Measurements from ENCODE around the gene MARF1. TPM values are rescaled to one million over a fixed set of nuclear protein-coding genes. Genes with fewer than 3 reads are reported as not detected.
A peak's percentile ranks its signal among the peaks of the same experiment; 100 is the strongest.

Gene MARF1
- total RNA-seq, 1 donor from 2014 or later: 13.4 TPM

GRCh38 chr16:15559176-15559575 is 83.8 kb downstream of the MARF1 start:
- H3K9me3 Mint-ChIP-seq: peaks cover 2% of the 10 kb centered on the region
- Histone ChIP-seq H4K20me1 (ENCODE audit: low read depth) (no peaks in the 10 kb centered on the region), H3K4me3 (no peak overlapping the region), H3K27ac (no peak overlapping the region), H3K27me3 (no peaks in the 10 kb centered on the region), H3K4me2 (no peak overlapping the region), H3K9ac (no peak overlapping the region), H3K4me1 (peaks cover 8% of the 10 kb centered on the region), H3K79me2 (ENCODE audit: low read depth) (no peaks in the 10 kb centered on the region), H2AFZ (replicated peaks) (no peak overlapping the region), H3K9me3 (ENCODE audit: low read depth) (no peaks in the 10 kb centered on the region), H3F3A (ENCODE audit: low read depth) (no peaks in the 10 kb centered on the region), H3K36me3 (no peaks in the 10 kb centered on the region)
- peaks cover 7% of the 10 kb centered on the region for H3K4me1 Mint-ChIP-seq
- TF ChIP-seq EZH2phosphoT487 (IDR thresholded peaks at IDR 0.05) (no peak), EZH2 (IDR thresholded peaks at IDR 0.05) (no peak), CTCF (IDR thresholded peaks at IDR 0.05) (no peak)
- peaks cover 2% of the 10 kb centered on the region for H3K27me3 Mint-ChIP-seq (ENCODE audit: insufficient read depth, low read depth)
- no peak overlapping the region for H3K27ac Mint-ChIP-seq
- DNase-seq (ENCODE audit: low spot score): no peak
- no peak overlapping the region for H3K4me3 Mint-ChIP-seq
- peaks cover 6% of the 10 kb centered on the region for H3K36me3 Mint-ChIP-seq

GRCh38 chr16:15557258-15557657 is 85.7 kb downstream of the MARF1 start:
- Histone ChIP-seq H3K27ac (no peak overlapping the region), H3K79me2 (ENCODE audit: low read depth) (no peaks in the 10 kb centered on the region), H3K9ac (no peak overlapping the region), H2AFZ (replicated peaks) (no peak overlapping the region), H3K4me3 (no peak overlapping the region), H3K36me3 (no peaks in the 10 kb centered on the region), H3K27me3 (no peaks in the 10 kb centered on the region), H3K4me1 (peaks cover 5% of the 10 kb centered on the region), H3K9me3 (ENCODE audit: low read depth) (no peaks in the 10 kb centered on the region), H3F3A (ENCODE audit: low read depth) (no peaks in the 10 kb centered on the region), H4K20me1 (ENCODE audit: low read depth) (no peaks in the 10 kb centered on the region), H3K4me2 (no peak overlapping the region)
- Mint-ChIP-seq H3K27me3 (ENCODE audit: insufficient read depth, low read depth) (peaks cover 2% of the 10 kb centered on the region), H3K4me1 (no peaks in the 10 kb centered on the region), H3K9me3 (no peaks in the 10 kb centered on the region), H3K4me3 (no peak overlapping the region), H3K27ac (no peak overlapping the region), H3K36me3 (no peaks in the 10 kb centered on the region)
- TF ChIP-seq EZH2 (IDR thresholded peaks at IDR 0.05): no peak
- no peak for TF ChIP-seq CTCF (IDR thresholded peaks at IDR 0.05)
- no peak for TF ChIP-seq EZH2phosphoT487 (IDR thresholded peaks at IDR 0.05)
- DNase-seq (ENCODE audit: low spot score): no peak

- Histone ChIP-seq H3K27ac (no peak overlapping the region), H3F3A (ENCODE audit: low read depth) (peaks cover 3% of the 10 kb centered on the region), H3K79me2 (ENCODE audit: low read depth) (no peaks in the 10 kb centered on the region), H3K27me3 (no peaks in the 10 kb centered on the region), H3K4me2 (no peak overlapping the region), H3K4me1 (peaks cover 10% of the 10 kb centered on the region), H4K20me1 (ENCODE audit: low read depth) (peaks cover 5% of the 10 kb centered on the region), H3K36me3 (no peaks in the 10 kb centered on the region), H2AFZ (replicated peaks) (no peak overlapping the region), H3K9me3 (ENCODE audit: low read depth) (no peaks in the 10 kb centered on the region), H3K9ac (no peak overlapping the region), H3K4me3 (no peak overlapping the region)
- DNase-seq (ENCODE audit: low spot score): peak; percentile 15
- peaks cover 2% of the 10 kb centered on the region for H3K27me3 Mint-ChIP-seq (ENCODE audit: insufficient read depth, low read depth)
- peaks cover 3% of the 10 kb centered on the region for H3K4me1 Mint-ChIP-seq
- no peaks in the 10 kb centered on the region for H3K36me3 Mint-ChIP-seq
- no peaks in the 10 kb centered on the region for H3K9me3 Mint-ChIP-seq
- H3K4me3 Mint-ChIP-seq: no peak overlapping the region
- TF ChIP-seq EZH2phosphoT487 (IDR thresholded peaks at IDR 0.05): no peak
- no peak for TF ChIP-seq EZH2 (IDR thresholded peaks at IDR 0.05)
- no peak for TF ChIP-seq CTCF (IDR thresholded peaks at IDR 0.05)
- H3K27ac Mint-ChIP-seq: no peak overlapping the region
Measured at GRCh38 chr16:15556130-15556529, 86.8 kb downstream of the MARF1 start.

Data from neural progenitor cell (in vitro differentiated cells).